HG02759 (cell line): ENCODE data around the gene GULP1.

ENCODE experiments used
- ATAC-seq: cut with Tn5 transposase; IDR thresholded peaks from one replicate; pipeline ENCODE4 v1.9.1; 2021; ENCODE audit warnings: mild to moderate bottlenecking, moderate library complexity; ENCODE audit not compliant: unreplicated experiment

GULP1 gene

GRCh38 chr2:188629753-188630527 is 338.3 kb downstream of the GULP1 start:
- ATAC-seq: no peak

- no peak for ATAC-seq
Measured at GRCh38 chr2:188631037-188631809, 339.5 kb downstream of the GULP1 start.

- ATAC-seq: no peak
Measured at GRCh38 chr2:188634656-188635055, 343.0 kb downstream of the GULP1 start.
